Smooth muscle cell (in vitro differentiated cells): ENCODE measurements around the gene TFCP2L1. TPM values are rescaled to one million over a fixed set of nuclear protein-coding genes. Genes with fewer than 3 reads are reported as not detected.

Experiments
- DNase-seq: peaks from one replicate; lab custom pipeline; 2025; ENCODE audit not compliant: unreplicated experiment; lab: John Stamatoyannopoulos, UW
- H2AFZ ChIP-seq: fragments of 200-600 bp; sonication (generic); 2 replicates; pipeline ENCODE4 v1.6.0; 2016; ENCODE audit warnings: antibody characterized with exemption, low read depth, mild to moderate bottlenecking
- H3F3A ChIP-seq: fragments of 200-600 bp; sonication (generic); 2 replicates; pipeline ENCODE4 v1.6.0; 2017; ENCODE audit warnings: antibody characterized with exemption, low read depth
- H3K27ac ChIP-seq: fragments of 200-600 bp; sonication (generic); 2 replicates; pipeline ENCODE4 v1.5.1; 2016; ENCODE audit warnings: low read depth, mild to moderate bottlenecking
- H3K27me3 ChIP-seq: fragments of 200-600 bp; sonication (generic); 2 replicates; pipeline ENCODE4 v1.6.1; 2016; ENCODE audit warnings: low read depth, mild to moderate bottlenecking
- H3K36me3 ChIP-seq: fragments of 200-600 bp; sonication (generic); 2 replicates; pipeline ENCODE4 v1.5.1; 2016; ENCODE audit warnings: low read depth
- H3K4me1 ChIP-seq: fragments of 200-600 bp; sonication (generic); 2 replicates; pipeline ENCODE4 v1.5.1; 2016; ENCODE audit warnings: low read depth
- H3K4me2 ChIP-seq: fragments of 200-600 bp; sonication (generic); 2 replicates; pipeline ENCODE4 v1.6.0; 2016; ENCODE audit warnings: mild to moderate bottlenecking
- H3K4me3 ChIP-seq: fragments of 200-600 bp; sonication (generic); 2 replicates; pipeline ENCODE4 v1.5.1; 2016; ENCODE audit warnings: mild to moderate bottlenecking
- H3K79me2 ChIP-seq: fragments of 200-600 bp; sonication (generic); 2 replicates; pipeline ENCODE4 v1.6.0; 2016; ENCODE audit warnings: low read depth, mild to moderate bottlenecking
- H3K9ac ChIP-seq: fragments of 200-600 bp; sonication (generic); 2 replicates; pipeline ENCODE4 v1.6.0; 2016; ENCODE audit warnings: low read depth
- H3K9me3 ChIP-seq: fragments of 200-600 bp; sonication (generic); replicated peaks from 2 replicates; pipeline ENCODE4 v1.5.1; 2016; ENCODE audit warnings: low read depth
- H4K20me1 ChIP-seq: fragments of 200-600 bp; sonication (generic); 2 replicates; pipeline ENCODE4 v1.6.0; 2016; ENCODE audit warnings: low read depth
- CTCF ChIP-seq: fragments of 200-600 bp; sonication (generic); IDR thresholded peaks from 2 replicates; pipeline ENCODE4 v1.5.1; 2017; ENCODE audit warnings: borderline replicate concordance, mild to moderate bottlenecking, antibody characterized with exemption; ENCODE audit not compliant: insufficient read depth, poor library complexity, severe bottlenecking
- WGBS: methylation state at CpG from one replicate; pipeline ENCODE4 v1.1.7; 2016; ENCODE audit warnings: low lambda C conversion rate; 5-methylcytosine and 5-hydroxymethylcytosine counted together
- polyA plus RNA-seq: library from polyadenylated mRNA; unstranded; fragments of >200 nt; fragmentation: Nextera tagmentation; extraction: Ambion mirVana; gene quantifications from 2 replicates; pipeline ENCODE4 v1.2.1, GENCODE V29; 2016
- total RNA-seq: library from RNA; depleted of rRNA; stranded (reverse); fragments of >200 nt; gene quantifications from 2 replicates; pipeline ENCODE4 v1.2.3, GENCODE V29; 2014

The TFCP2L1 gene
- total and polyA plus RNA-seq, 2 experiments from 2014 or later: 0.13 TPM; not detected in 1

GRCh38 chr2:121167411-121167810, 117.6 kb downstream of the TFCP2L1 start:
- H3K9ac ChIP-seq: no peak overlapping the region
- no peaks in the 10 kb centered on the region for H4K20me1 ChIP-seq
- 78% methylated on average over 4 of the region's 4 CpGs for WGBS
- no peaks in the 10 kb centered on the region for H3K27me3 ChIP-seq
- H3K4me1 ChIP-seq: no peaks in the 10 kb centered on the region
- H3K36me3 ChIP-seq: no peaks in the 10 kb centered on the region
- H3K27ac ChIP-seq: no peak overlapping the region
- no peak for TF ChIP-seq CTCF
- no peak for DNase-seq
- no peaks in the 10 kb centered on the region for H3K9me3 ChIP-seq
- no peak overlapping the region for H3K4me2 ChIP-seq
- no peaks in the 10 kb centered on the region for H3K79me2 ChIP-seq
- H2AFZ ChIP-seq: no peak overlapping the region
- no peaks in the 10 kb centered on the region for H3F3A ChIP-seq
- H3K4me3 ChIP-seq: no peak overlapping the region

Other genes starting within 250 kb of the TFCP2L1 start
- gene RNU4ATAC, start 245.7 kb upstream of the TFCP2L1 start, total RNA-seq: not detected in 2 replicates
- gene RNU4ATAC, start 245.7 kb upstream of the TFCP2L1 start, polyA plus RNA-seq: 13.5 and 20.4 TPM in 2 replicates